ENCODE data around the gene DNAJB7. TPM values are rescaled to one million over a fixed set of nuclear protein-coding genes. Genes with fewer than 3 reads are reported as not detected.
"Not testable (repeated sequence)": the region's sequence is repeated elsewhere in the genome, so short reads cannot be mapped to it uniquely, and the experiment has no call there.

DNAJB7 gene
- total and polyA plus RNA-seq, 2 donors (not counting 1 experiment from before 2014, with no cell fraction given): not detected

DNA sequence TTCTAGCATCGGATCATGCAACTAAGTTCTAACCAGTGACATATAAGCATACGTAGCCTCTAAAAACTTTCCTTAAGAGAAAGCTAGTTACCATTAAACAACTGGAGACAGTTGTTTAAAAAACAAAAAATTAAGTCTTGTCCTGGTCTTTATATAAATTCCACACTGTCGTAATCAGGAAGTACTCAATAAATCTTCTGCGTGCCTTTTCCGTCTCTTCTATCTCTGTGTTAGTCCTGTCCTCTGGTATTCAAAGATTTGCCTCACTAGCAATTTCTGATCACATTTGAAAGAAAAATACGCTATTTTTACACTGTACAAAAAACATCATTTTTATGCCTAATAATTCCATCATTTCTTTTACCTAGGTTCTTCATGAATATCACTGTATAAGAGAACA, 32.8 kb downstream of the DNAJB7 start:
- Histone ChIP-seq H3K9ac (ENCODE audit: insufficient read depth, low read length) (no peak overlapping the region), H2AFZ (ENCODE audit: low read length) (no peak overlapping the region), H3K4me1 (ENCODE audit: control insufficient read depth, extremely low read depth, insufficient read depth, low read length) (no peaks in the 10 kb centered on the region), H3K27me3 (ENCODE audit: control insufficient read depth, insufficient read depth, low read length) (no peaks in the 10 kb centered on the region), H3K4me3 (replicated peaks in 1 of 4; ENCODE audit: control extremely low read depth in 1 of 4, insufficient read depth in 1 of 4, low read depth in 3 of 4, low read length in 4 of 4) (no peak overlapping the region), H3K4me2 (ENCODE audit: extremely low read depth, insufficient read depth, low read length) (no peak overlapping the region), H3K9me3 (ENCODE audit: control insufficient read depth, insufficient read depth, low read depth, low read length) (no peaks in the 10 kb centered on the region), H3K27ac (ENCODE audit: insufficient read depth, low read length) (no peak overlapping the region), H3K36me3 (ENCODE audit: control insufficient read depth, insufficient read depth, low read length) (peaks cover 2% of the 10 kb centered on the region), H4K20me1 (ENCODE audit: control insufficient read depth, extremely low read depth, insufficient read depth, low read length) (no peaks in the 10 kb centered on the region), H3K79me2 (ENCODE audit: control insufficient read depth, insufficient read depth, low read length) (no peaks in the 10 kb centered on the region)
- DNase-seq (ENCODE audit: low read depth in 2 of 2): no peak
- TF ChIP-seq EZH2 (IDR thresholded peaks at IDR 0.05; ENCODE audit: low read length, missing control alignments): no peak
- TF ChIP-seq, protein P1, sequence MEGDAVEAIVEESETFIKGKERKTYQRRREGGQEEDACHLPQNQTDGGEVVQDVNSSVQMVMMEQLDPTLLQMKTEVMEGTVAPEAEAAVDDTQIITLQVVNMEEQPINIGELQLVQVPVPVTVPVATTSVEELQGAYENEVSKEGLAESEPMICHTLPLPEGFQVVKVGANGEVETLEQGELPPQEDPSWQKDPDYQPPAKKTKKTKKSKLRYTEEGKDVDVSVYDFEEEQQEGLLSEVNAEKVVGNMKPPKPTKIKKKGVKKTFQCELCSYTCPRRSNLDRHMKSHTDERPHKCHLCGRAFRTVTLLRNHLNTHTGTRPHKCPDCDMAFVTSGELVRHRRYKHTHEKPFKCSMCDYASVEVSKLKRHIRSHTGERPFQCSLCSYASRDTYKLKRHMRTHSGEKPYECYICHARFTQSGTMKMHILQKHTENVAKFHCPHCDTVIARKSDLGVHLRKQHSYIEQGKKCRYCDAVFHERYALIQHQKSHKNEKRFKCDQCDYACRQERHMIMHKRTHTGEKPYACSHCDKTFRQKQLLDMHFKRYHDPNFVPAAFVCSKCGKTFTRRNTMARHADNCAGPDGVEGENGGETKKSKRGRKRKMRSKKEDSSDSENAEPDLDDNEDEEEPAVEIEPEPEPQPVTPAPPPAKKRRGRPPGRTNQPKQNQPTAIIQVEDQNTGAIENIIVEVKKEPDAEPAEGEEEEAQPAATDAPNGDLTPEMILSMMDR (conservative IDR thresholded peaks at IDR 0.05 in 1 of 2, IDR thresholded peaks at IDR 0.05 in 1 of 2; ENCODE audit: low read depth in 1 of 2, low read length in 2 of 2): no peak

DNA sequence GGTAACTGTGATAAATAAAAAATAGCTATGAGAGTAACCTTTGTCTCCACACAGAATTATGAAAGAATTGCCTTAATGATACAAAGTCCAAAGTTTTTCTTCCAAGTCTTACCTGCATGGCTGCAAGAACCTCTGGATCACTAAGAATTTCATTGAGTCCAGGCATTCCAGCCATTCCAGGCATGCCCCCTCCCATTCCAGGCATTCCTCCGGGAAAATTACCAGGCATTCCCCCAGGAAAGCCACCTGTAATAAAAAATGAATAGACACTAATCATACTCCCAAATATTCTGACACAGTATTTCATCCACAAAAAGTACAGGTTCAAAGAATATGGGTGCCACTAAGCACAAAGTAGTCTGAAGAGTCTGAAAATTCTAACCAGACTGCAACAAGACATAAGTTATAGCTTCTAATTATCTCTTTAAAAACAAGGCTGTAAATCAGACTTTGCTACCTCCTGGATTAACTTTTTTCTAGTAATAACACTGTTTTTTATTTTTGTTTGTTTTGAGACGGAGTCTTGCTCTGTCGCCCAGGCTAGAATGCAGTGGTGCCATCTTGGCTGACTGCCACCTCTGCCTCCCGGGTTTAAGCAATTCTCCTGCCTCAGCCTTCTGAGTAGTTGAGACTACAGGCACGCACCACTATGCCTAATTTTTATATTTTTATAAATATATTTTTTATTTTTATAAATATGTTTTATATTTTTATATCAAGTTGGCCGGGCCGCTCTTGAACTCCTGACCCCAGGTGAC, 34.8 kb downstream of the DNAJB7 start:
- H3K27ac ChIP-seq (ENCODE audit: insufficient read depth, low read length): no peak overlapping the region
- H4K20me1 ChIP-seq (ENCODE audit: control insufficient read depth, extremely low read depth, insufficient read depth, low read length): no peaks in the 10 kb centered on the region
- no peak overlapping the region for H2AFZ ChIP-seq (ENCODE audit: low read length)
- no peaks in the 10 kb centered on the region for H3K9me3 ChIP-seq (ENCODE audit: control insufficient read depth, insufficient read depth, low read depth, low read length)
- no peak overlapping the region for H3K4me3 ChIP-seq (replicated peaks in 1 of 4; ENCODE audit: control extremely low read depth in 1 of 4, insufficient read depth in 1 of 4, low read depth in 3 of 4, low read length in 4 of 4)
- H3K27me3 ChIP-seq (ENCODE audit: control insufficient read depth, insufficient read depth, low read length): no peaks in the 10 kb centered on the region
- H3K4me1 ChIP-seq (ENCODE audit: control insufficient read depth, extremely low read depth, insufficient read depth, low read length): no peaks in the 10 kb centered on the region
- no peak overlapping the region for H3K9ac ChIP-seq (ENCODE audit: insufficient read depth, low read length)
- no peaks in the 10 kb centered on the region for H3K79me2 ChIP-seq (ENCODE audit: control insufficient read depth, insufficient read depth, low read length)
- H3K4me2 ChIP-seq (ENCODE audit: extremely low read depth, insufficient read depth, low read length): no peak overlapping the region
- TF ChIP-seq EZH2 (IDR thresholded peaks at IDR 0.05; ENCODE audit: low read length, missing control alignments): no peak
- TF ChIP-seq, protein P1 (conservative IDR thresholded peaks at IDR 0.05 in 1 of 2, IDR thresholded peaks at IDR 0.05 in 1 of 2; ENCODE audit: low read depth in 1 of 2, low read length in 2 of 2): no peak
- H3K36me3 ChIP-seq (ENCODE audit: control insufficient read depth, insufficient read depth, low read length): peaks cover 2% of the 10 kb centered on the region
- no peak for DNase-seq (ENCODE audit: low read depth in 2 of 2)

GRCh38 chr22:40826292-40826691, 35.6 kb downstream of the DNAJB7 start:
- H3K4me2 ChIP-seq (ENCODE audit: extremely low read depth, insufficient read depth, low read length); DNase-seq (ENCODE audit: low read depth in 2 of 2); H3K9ac ChIP-seq (ENCODE audit: insufficient read depth, low read length); H2AFZ ChIP-seq (ENCODE audit: low read length); H4K20me1 ChIP-seq (ENCODE audit: control insufficient read depth, extremely low read depth, insufficient read depth, low read length); H3K4me1 ChIP-seq (ENCODE audit: control insufficient read depth, extremely low read depth, insufficient read depth, low read length); H3K79me2 ChIP-seq (ENCODE audit: control insufficient read depth, insufficient read depth, low read length); H3K27ac ChIP-seq (ENCODE audit: insufficient read depth, low read length); H3K9me3 ChIP-seq (ENCODE audit: control insufficient read depth, insufficient read depth, low read depth, low read length); H3K4me3 ChIP-seq (replicated peaks in 1 of 4; ENCODE audit: control extremely low read depth in 1 of 4, insufficient read depth in 1 of 4, low read depth in 3 of 4, low read length in 4 of 4); H3K36me3 ChIP-seq (ENCODE audit: control insufficient read depth, insufficient read depth, low read length); H3K27me3 ChIP-seq (ENCODE audit: control insufficient read depth, insufficient read depth, low read length): not testable (repeated sequence)

Data from fibroblast of lung (primary cell).